HepG2 (cell line): ENCODE measurements around the gene PDE2A. TPM values are rescaled to one million over a fixed set of nuclear protein-coding genes. Genes with fewer than 3 reads are reported as not detected.

Experiments used
- ADNP ChIP-seq: sonication (generic); formaldehyde crosslinking; IDR thresholded peaks from 2 replicates; pipeline ENCODE4 v1.4.0; 2020; ENCODE audit warnings: missing genetic modification reagents
- NFAT5 ChIP-seq: sonication (generic); formaldehyde crosslinking; IDR thresholded peaks from 2 replicates; pipeline ENCODE4 v1.4.0; 2020; ENCODE audit warnings: missing genetic modification reagents
- NFATC3 ChIP-seq: sonication (generic); formaldehyde crosslinking; IDR thresholded peaks from 2 replicates; pipeline ENCODE4 v1.5.1; 2020; ENCODE audit warnings: mild to moderate bottlenecking, missing genetic modification reagents
- PAX8 ChIP-seq: sonication (generic); formaldehyde crosslinking; IDR thresholded peaks from 2 replicates; pipeline ENCODE4 v1.8.0; 2022; ENCODE audit warnings: mild to moderate bottlenecking, missing genetic modification reagents, borderline replicate concordance
- RFX1 ChIP-seq: fragments of 450-650 bp; IDR thresholded peaks from 2 replicates; pipeline ENCODE4 v1.6.1; 2017
- ZNF121 ChIP-seq: sonication (generic); formaldehyde crosslinking; IDR thresholded peaks from 2 replicates; pipeline ENCODE4 v1.5.0; 2020; ENCODE audit warnings: mild to moderate bottlenecking, missing genetic modification reagents
- ZNF7 ChIP-seq: IDR thresholded peaks from 2 replicates; pipeline ENCODE4 v1.6.1; 2016; ENCODE audit warnings: missing biosample characterization, missing genetic modification reagents
- polyA plus RNA-seq, 8 experiments: library from polyadenylated mRNA; depleted of rRNA in 3 of 8; stranded (reverse) in 7 of 8; unstranded in 1 of 8; fragments of >200 nt; fragmentation: Illumina TruSeq in 4 of 8; extraction: Trizol in 4 of 8; gene quantifications; 2 replicates each; pipeline versions ENCODE4 v1.2.1 to v1.2.3, GENCODE V29; 2011 to 2016; ENCODE audit warnings: low read depth in 4 of 8, missing spikeins in 1 of 8, mixed read lengths in 1 of 8; ENCODE audit not compliant: insufficient read depth in 1 of 8
- total RNA-seq, 5 experiments: library from RNA; depleted of rRNA; stranded (reverse); fragments of >200 nt; fragmentation: Illumina TruSeq; extraction: Trizol; gene quantifications; 2 replicates each; pipeline ENCODE4 v1.2.3, GENCODE V29; 2016; ENCODE audit warnings: low read depth in 1 of 5
- TF ChIP-seq, protein P1 (sequence below): sonication (generic); formaldehyde crosslinking; IDR thresholded peaks from 2 replicates; pipeline ENCODE4 v1.8.1; 2023; ENCODE audit warnings: mild to moderate bottlenecking, moderate library complexity, missing genetic modification reagents
- TF ChIP-seq, protein P2 (sequence below): IDR thresholded peaks from 2 replicates; pipeline ENCODE4 v1.6.1; 2016; ENCODE audit warnings: mild to moderate bottlenecking

The PDE2A gene
- total and polyA plus RNA-seq, 2 of the 13 experiments (the other 11 are each of a cell fraction or from before 2014, with no cell fraction given), result 3.1 TPM; not detected in 1

DNA sequence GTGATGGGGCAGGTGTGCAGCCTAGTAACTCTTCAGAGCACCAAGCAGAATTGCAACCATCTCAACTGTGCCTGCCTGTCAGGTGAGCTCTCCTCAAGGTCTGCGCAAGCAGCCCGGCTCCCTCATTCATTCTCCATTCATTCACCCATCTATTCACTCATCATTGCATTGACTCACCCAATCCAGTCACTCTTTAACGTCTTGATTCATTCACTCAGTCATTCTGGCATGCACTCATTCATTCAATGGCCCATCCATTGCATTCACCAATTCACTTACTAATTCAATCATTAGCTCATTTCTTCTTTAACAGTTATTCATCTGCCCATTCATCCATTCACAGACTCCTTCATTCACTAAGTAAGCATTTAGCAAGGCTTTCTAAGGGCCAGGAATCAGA, 111.8 kb downstream of the PDE2A start (continued):
- no peak for TF ChIP-seq NFAT5 (CRISPR knock-in tag)
- no peak for TF ChIP-seq NFATC3 (CRISPR knock-in tag)
- no peak for TF ChIP-seq RFX1
- TF ChIP-seq ZNF121, result no peak
- TF ChIP-seq, protein P1, sequence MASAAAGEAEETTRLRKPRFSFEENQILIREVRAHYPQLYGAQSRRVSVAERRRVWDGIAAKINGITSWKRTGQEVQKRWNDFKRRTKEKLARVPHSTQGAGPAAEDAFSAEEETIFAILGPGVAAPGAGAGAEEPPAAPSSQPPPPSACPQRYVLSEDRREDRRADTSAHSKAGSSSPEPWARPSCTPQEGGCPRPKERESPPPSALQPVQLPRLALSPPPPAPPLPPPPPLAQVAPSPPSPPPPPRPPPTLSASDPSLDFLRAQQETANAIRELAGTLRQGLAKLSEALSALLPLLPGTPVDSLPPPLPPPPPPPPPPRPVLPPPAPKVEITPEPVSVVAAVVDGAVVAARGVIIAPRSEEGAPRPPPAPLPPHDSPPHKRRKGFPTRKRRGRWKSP (CRISPR knock-in tag), result no peak
- TF ChIP-seq, protein P2, sequence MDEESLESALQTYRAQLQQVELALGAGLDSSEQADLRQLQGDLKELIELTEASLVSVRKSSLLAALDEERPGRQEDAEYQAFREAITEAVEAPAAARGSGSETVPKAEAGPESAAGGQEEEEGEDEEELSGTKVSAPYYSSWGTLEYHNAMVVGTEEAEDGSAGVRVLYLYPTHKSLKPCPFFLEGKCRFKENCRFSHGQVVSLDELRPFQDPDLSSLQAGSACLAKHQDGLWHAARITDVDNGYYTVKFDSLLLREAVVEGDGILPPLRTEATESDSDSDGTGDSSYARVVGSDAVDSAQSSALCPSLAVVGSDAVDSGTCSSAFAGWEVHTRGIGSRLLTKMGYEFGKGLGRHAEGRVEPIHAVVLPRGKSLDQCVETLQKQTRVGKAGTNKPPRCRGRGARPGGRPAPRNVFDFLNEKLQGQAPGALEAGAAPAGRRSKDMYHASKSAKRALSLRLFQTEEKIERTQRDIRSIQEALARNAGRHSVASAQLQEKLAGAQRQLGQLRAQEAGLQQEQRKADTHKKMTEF (CRISPR knock-in tag), result no peak
- no peak for TF ChIP-seq ZNF7 (CRISPR knock-in tag)
- TF ChIP-seq ADNP, result no peak
- TF ChIP-seq PAX8 (CRISPR knock-in tag), result no peak
